ENCODE data around the gene ALDH1A2. TPM values are rescaled to one million over a fixed set of nuclear protein-coding genes. Genes with fewer than 3 reads are reported as not detected.

Gene ALDH1A2
- total RNA-seq, 2 experiments from 2014 or later, result 0.34 to 0.36 TPM

GRCh38 chr15:58070801-58071418, 5.4 kb upstream of the ALDH1A2 start:
- ChIA-PET CTCF (interaction anchor here (0.5 to 1.8 kb wide), 5 partner anchors 16 to 210 kb away, joined by 3 to 5 read pairs (median 3); no protein-coding TSS in a partner anchor), POLR2A (no interaction called here)

GRCh38 chr15:58069008-58069407, 3.5 kb upstream of the ALDH1A2 start:
- POLR2A ChIA-PET, result no interaction called here
- CTCF ChIA-PET, result no interaction called here

- CTCF ChIA-PET, result interaction anchor here (0.7 to 1.6 kb wide), 5 partner anchors 12 to 206 kb away, joined by 3 to 4 read pairs (median 3); no protein-coding TSS in a partner anchor
- POLR2A ChIA-PET, result no interaction called here
These were observed 744 bp upstream of the ALDH1A2 start for GRCh38 chr15:58066042-58066867.

- ChIA-PET CTCF (interaction anchor here (1.5 kb wide), 1 partner anchor 23 kb away, joined by 3 read pairs; no protein-coding TSS in a partner anchor), POLR2A (no interaction called here)
These were observed 499 bp downstream of the ALDH1A2 start for GRCh38 chr15:58064980-58065444.

GRCh38 chr15:58064082-58064979, 1.2 kb downstream of the ALDH1A2 start:
- CTCF ChIA-PET, result no interaction called here
- POLR2A ChIA-PET, result no interaction called here

- POLR2A ChIA-PET, result no interaction called here
- CTCF ChIA-PET, result no interaction called here
These were observed 1.9 kb downstream of the ALDH1A2 start for GRCh38 chr15:58063614-58064013.

- ChIA-PET CTCF (no interaction called here), POLR2A (no interaction called here)
These were observed 2.5 kb downstream of the ALDH1A2 start for GRCh38 chr15:58062983-58063382.

GRCh38 chr15:58062175-58062574, 3.3 kb downstream of the ALDH1A2 start:
- ChIA-PET CTCF (interaction anchor here (1.3 kb wide), 1 partner anchor 121 kb away, joined by 4 read pairs; no protein-coding TSS in a partner anchor), POLR2A (no interaction called here)

- ChIA-PET CTCF (no interaction called here), POLR2A (no interaction called here)
These were observed 4.9 kb downstream of the ALDH1A2 start for GRCh38 chr15:58060575-58060974.

GRCh38 chr15:58058729-58059128, 6.8 kb downstream of the ALDH1A2 start:
- CTCF ChIA-PET, result no interaction called here
- POLR2A ChIA-PET, result no interaction called here

- POLR2A ChIA-PET, result no interaction called here
These were observed 7.4 kb downstream of the ALDH1A2 start for GRCh38 chr15:58058073-58058472.

GRCh38 chr15:58057559-58057958, 8.0 kb downstream of the ALDH1A2 start:
- POLR2A ChIA-PET, result no interaction called here
- CTCF ChIA-PET, result no interaction called here

More at GRCh38 chr15:58058073-58058472, 7.4 kb downstream of the ALDH1A2 start:
- CTCF ChIA-PET, result no interaction called here

- ChIA-PET CTCF (no interaction called here), POLR2A (no interaction called here)
These were observed 9.5 kb downstream of the ALDH1A2 start for GRCh38 chr15:58056015-58056414.

GRCh38 chr15:58053315-58054153, 12.0 kb downstream of the ALDH1A2 start:
- ChIA-PET CTCF (no interaction called here), POLR2A (no interaction called here)

- CTCF ChIA-PET, result no interaction called here
These were observed 13.2 kb downstream of the ALDH1A2 start for GRCh38 chr15:58052334-58052733.

GRCh38 chr15:58049520-58050227, 15.8 kb downstream of the ALDH1A2 start:
- ChIA-PET POLR2A (no interaction called here), CTCF (no interaction called here)

More at GRCh38 chr15:58052334-58052733, 13.2 kb downstream of the ALDH1A2 start:
- POLR2A ChIA-PET, result no interaction called here

- ChIA-PET CTCF (no interaction called here), POLR2A (no interaction called here)
These were observed 17.2 kb downstream of the ALDH1A2 start for GRCh38 chr15:58048261-58048660.

GRCh38 chr15:58047149-58047548, 18.4 kb downstream of the ALDH1A2 start:
- ChIA-PET POLR2A (no interaction called here), CTCF (no interaction called here)

- CTCF ChIA-PET, result no interaction called here
- POLR2A ChIA-PET, result no interaction called here
These were observed 19.0 kb downstream of the ALDH1A2 start for GRCh38 chr15:58046467-58046866.
